CD14-positive monocyte (primary cell): ENCODE results near the gene CRACDL. TPM values are rescaled to one million over a fixed set of nuclear protein-coding genes. Genes with fewer than 3 reads are reported as not detected.

Source experiments
- DNase-seq, 3 donors: peaks; one replicate each; pipeline ENCODE4 v3.0.0-alpha.2; 2011 to 2022
- H2AFZ ChIP-seq: 2 replicates; pipeline ENCODE4 v1.6.0; 2012; ENCODE audit warnings: mild to moderate bottlenecking, low read depth, low read length, inconsistent platforms; ENCODE audit not compliant: insufficient read depth, poor library complexity, severe bottlenecking
- H3K27ac ChIP-seq, 2 donors: 1 replicate in 1 of 2; 2 replicates in 1 of 2; pipeline ENCODE4 v1.5.1; 2012 to 2013; ENCODE audit warnings: low read length in 2 of 2, control low read depth in 1 of 2, inconsistent platforms in 1 of 2, low read depth in 1 of 2, mild to moderate bottlenecking in 1 of 2
- H3K27me3 ChIP-seq, 2 donors: one replicate each; pipeline versions ENCODE4 v1.6.0 to v1.6.1; 2011 to 2013; ENCODE audit warnings: low read length in 2 of 2; ENCODE audit not compliant: control insufficient read depth in 2 of 2, insufficient read depth in 2 of 2
- H3K36me3 ChIP-seq, 2 donors: replicated peaks in 1 of 2; 1 replicate in 1 of 2; 2 replicates in 1 of 2; pipeline versions ENCODE4 v1.5.1 to v1.6.1; 2012 to 2013; ENCODE audit warnings: low read length in 2 of 2, control low read depth in 1 of 2, inconsistent platforms in 1 of 2, mild to moderate bottlenecking in 1 of 2; ENCODE audit not compliant: insufficient read depth in 2 of 2, control insufficient read depth in 1 of 2
- H3K4me1 ChIP-seq, 2 donors: 1 replicate in 1 of 2; 2 replicates in 1 of 2; pipeline versions ENCODE4 v1.5.1 to v1.6.1; 2012 to 2013; ENCODE audit warnings: low read length in 2 of 2, control low read depth in 1 of 2, inconsistent platforms in 1 of 2, mild to moderate bottlenecking in 1 of 2, moderate library complexity in 1 of 2; ENCODE audit not compliant: insufficient read depth in 2 of 2, control insufficient read depth in 1 of 2
- H3K4me2 ChIP-seq: replicated peaks from 2 replicates; pipeline ENCODE3; 2012; ENCODE audit warnings: low read length, moderate library complexity, mild to moderate bottlenecking; ENCODE audit not compliant: poor library complexity, severe bottlenecking; ENCODE audit errors: extremely low read depth
- H3K4me3 ChIP-seq, 3 experiments: fragments of 200-600 bp in 1 of 3; sonication (generic) in 1 of 3; replicated peaks in 1 of 3; 1 replicate in 2 of 3; 2 replicates in 1 of 3; pipeline ENCODE4 v1.5.1; 2011 to 2013; ENCODE audit warnings: low read length in 3 of 3, mild to moderate bottlenecking in 3 of 3, control low read depth in 2 of 3, low read depth in 2 of 3, inconsistent platforms in 1 of 3, moderate library complexity in 1 of 3
- H3K79me2 ChIP-seq: 2 replicates; pipeline ENCODE4 v1.6.0; 2012; ENCODE audit warnings: mild to moderate bottlenecking, control low read depth, inconsistent platforms, low read length, moderate library complexity; ENCODE audit not compliant: insufficient read depth
- H3K9ac ChIP-seq: 2 replicates; pipeline ENCODE4 v1.6.0; 2017; ENCODE audit warnings: low read length, mild to moderate bottlenecking; ENCODE audit not compliant: insufficient read depth, poor library complexity, severe bottlenecking
- H3K9me3 ChIP-seq, 2 donors: replicated peaks in 1 of 2; 1 replicate in 1 of 2; 2 replicates in 1 of 2; pipeline versions ENCODE4 v1.5.1 to v1.6.1; 2012 to 2013; ENCODE audit warnings: low read length in 2 of 2, control low read depth in 1 of 2; ENCODE audit not compliant: control insufficient read depth in 1 of 2, insufficient read depth in 1 of 2
- H4K20me1 ChIP-seq: 2 replicates; pipeline ENCODE4 v1.6.0; 2012; ENCODE audit warnings: mild to moderate bottlenecking, low read length, control low read depth, moderate library complexity; ENCODE audit not compliant: insufficient read depth
- H3K27ac Mint-ChIP-seq, 7 donors: one replicate each; pipeline ENCODE4 v1.8.0; 2020; ENCODE audit warnings: mild to moderate bottlenecking in 7 of 7, mixed read lengths in 7 of 7, moderate library complexity in 6 of 7, inconsistent platforms in 2 of 7
- H3K27me3 Mint-ChIP-seq, 3 donors: one replicate each; pipeline ENCODE4 v1.8.0; 2021 to 2022; ENCODE audit warnings: low read depth in 3 of 3, mild to moderate bottlenecking in 3 of 3, mixed read lengths in 3 of 3, moderate library complexity in 3 of 3, inconsistent platforms in 1 of 3
- H3K36me3 Mint-ChIP-seq, 2 donors: one replicate each; pipeline ENCODE4 v1.8.0; 2020; ENCODE audit warnings: mixed read lengths in 2 of 2, inconsistent platforms in 1 of 2, mild to moderate bottlenecking in 1 of 2
- H3K4me1 Mint-ChIP-seq: one replicate; pipeline ENCODE4 v1.8.0; 2020; ENCODE audit warnings: mild to moderate bottlenecking, mixed read lengths
- H3K4me3 Mint-ChIP-seq, 2 donors: one replicate each; pipeline ENCODE4 v1.8.0; 2020; ENCODE audit warnings: mild to moderate bottlenecking in 2 of 2, mixed read lengths in 2 of 2, moderate library complexity in 1 of 2
- H3K9me3 Mint-ChIP-seq, 7 donors: one replicate each; pipeline ENCODE4 v1.8.0; 2020 to 2022; ENCODE audit warnings: mixed read lengths in 7 of 7, mild to moderate bottlenecking in 6 of 7, moderate library complexity in 6 of 7, inconsistent platforms in 2 of 7
- WGBS: methylation state at CpG from one replicate; pipeline ENCODE4 v1.1.5; 2013; ENCODE audit warnings: missing lambda C conversion rate; ENCODE audit not compliant: insufficient coverage; 5-methylcytosine and 5-hydroxymethylcytosine counted together
- intact Hi-C, 2 donors: fragments of 100-400 bp; cut with micrococcal nuclease; formaldehyde crosslinking; loops; one replicate each; pipeline versions ENCODE4 v1.15.0 to v1.15.1; 2023
- polyA plus RNA-seq, 3 donors: library from polyadenylated mRNA; depleted of rRNA in 1 of 3; unstranded in 2 of 3; stranded (reverse) in 1 of 3; fragments of 300-500 nt in 2 of 3; fragments of >200 nt in 1 of 3; fragmentation: Illumina TruSeq in 2 of 3; gene quantifications; 1 replicate in 2 of 3; 2 replicates in 1 of 3; pipeline ENCODE4 v1.2.3, GENCODE V29; 2012 to 2021
- TF ChIP-seq, protein P1 (sequence below): fragments of 200-600 bp; IDR thresholded peaks from one replicate; pipeline ENCODE4 v1.8.0; 2022; ENCODE audit warnings: antibody characterized with exemption, mild to moderate bottlenecking

The CRACDL gene
- polyA plus RNA-seq, 3 donors = 0.12 to 0.35 (median 0.28) TPM

- H3K36me3 ChIP-seq = no peaks in the 10 kb centered on the region
- no peak overlapping the region for H3K4me2 ChIP-seq
- DNase-seq = no peak
Observed at GRCh38 chr2:98912957-98913915, 22.8 kb downstream of the CRACDL start.

DNA sequence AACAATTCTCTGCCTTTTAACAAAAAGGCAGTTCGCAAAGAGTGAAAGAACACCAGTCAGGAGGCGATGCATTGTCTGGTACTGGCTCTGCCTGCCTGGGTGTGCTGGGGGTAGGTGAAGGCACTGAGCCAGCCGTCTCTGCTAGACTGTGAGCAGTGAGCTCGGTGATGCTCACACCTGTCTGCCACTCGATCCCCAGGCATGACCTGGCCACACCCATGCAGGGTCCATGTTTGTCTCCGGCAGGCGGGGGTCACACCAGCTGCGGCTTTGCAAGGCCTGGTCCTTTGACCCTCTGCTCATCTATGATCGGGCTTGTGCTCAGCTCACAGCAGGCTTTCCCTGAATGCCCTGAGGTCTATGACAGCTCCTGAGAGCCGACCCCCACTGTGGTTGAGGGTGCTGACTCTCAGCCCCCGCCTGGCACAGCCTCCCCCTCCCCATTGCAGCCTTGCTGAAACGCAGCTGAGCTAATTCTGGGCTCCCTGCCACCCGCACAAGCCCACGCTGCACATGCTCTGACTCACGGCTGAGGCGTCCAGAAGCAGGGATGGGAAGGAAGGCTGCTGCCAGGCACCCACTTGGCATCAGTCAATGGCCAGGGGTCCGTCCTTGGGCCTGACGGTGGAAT is 23.7 kb downstream of the CRACDL start:
- H3K27ac Mint-ChIP-seq = no peak overlapping the region
- H4K20me1 ChIP-seq = no peaks in the 10 kb centered on the region
- peaks cover 0 to 7% (median 0%) of the 10 kb centered on the region in 3 donors for H3K27me3 Mint-ChIP-seq
- no peaks in the 10 kb centered on the region for H3K36me3 Mint-ChIP-seq
- 83% methylated on average over 15 of the region's 18 CpGs for WGBS
- no peaks in the 10 kb centered on the region for H3K36me3 ChIP-seq
- H2AFZ ChIP-seq = no peak overlapping the region
- H3K27me3 ChIP-seq = peaks cover 0 to 2% of the 10 kb centered on the region in 2 donors
- H3K9me3 Mint-ChIP-seq = peaks cover 0 to 3% (median 0%) of the 10 kb centered on the region in 7 donors
- no peaks in the 10 kb centered on the region for H3K9me3 ChIP-seq
- TF ChIP-seq, protein P1, sequence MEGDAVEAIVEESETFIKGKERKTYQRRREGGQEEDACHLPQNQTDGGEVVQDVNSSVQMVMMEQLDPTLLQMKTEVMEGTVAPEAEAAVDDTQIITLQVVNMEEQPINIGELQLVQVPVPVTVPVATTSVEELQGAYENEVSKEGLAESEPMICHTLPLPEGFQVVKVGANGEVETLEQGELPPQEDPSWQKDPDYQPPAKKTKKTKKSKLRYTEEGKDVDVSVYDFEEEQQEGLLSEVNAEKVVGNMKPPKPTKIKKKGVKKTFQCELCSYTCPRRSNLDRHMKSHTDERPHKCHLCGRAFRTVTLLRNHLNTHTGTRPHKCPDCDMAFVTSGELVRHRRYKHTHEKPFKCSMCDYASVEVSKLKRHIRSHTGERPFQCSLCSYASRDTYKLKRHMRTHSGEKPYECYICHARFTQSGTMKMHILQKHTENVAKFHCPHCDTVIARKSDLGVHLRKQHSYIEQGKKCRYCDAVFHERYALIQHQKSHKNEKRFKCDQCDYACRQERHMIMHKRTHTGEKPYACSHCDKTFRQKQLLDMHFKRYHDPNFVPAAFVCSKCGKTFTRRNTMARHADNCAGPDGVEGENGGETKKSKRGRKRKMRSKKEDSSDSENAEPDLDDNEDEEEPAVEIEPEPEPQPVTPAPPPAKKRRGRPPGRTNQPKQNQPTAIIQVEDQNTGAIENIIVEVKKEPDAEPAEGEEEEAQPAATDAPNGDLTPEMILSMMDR = no peak
- peaks cover 20 to 22% of the 10 kb centered on the region in 2 donors for H3K4me1 ChIP-seq
- peaks cover 29% of the 10 kb centered on the region for H3K4me1 Mint-ChIP-seq
- DNase-seq = no peak
- H3K9ac ChIP-seq = no peak overlapping the region
- H3K27ac ChIP-seq = no peak overlapping the region
- H3K4me2 ChIP-seq = no peak overlapping the region
- H3K4me3 Mint-ChIP-seq = no peak overlapping the region
- H3K4me3 ChIP-seq = no peak overlapping the region
- intact Hi-C loops = no loop called here
- no peaks in the 10 kb centered on the region for H3K79me2 ChIP-seq

More at GRCh38 chr2:98912957-98913915, 22.8 kb downstream of the CRACDL start:
- Mint-ChIP-seq H3K36me3 (no peaks in the 10 kb centered on the region), H3K4me1 (peaks cover 22% of the 10 kb centered on the region), H3K9me3 (peaks cover 0 to 3% (median 0%) of the 10 kb centered on the region in 7 donors), H3K4me3 (no peak overlapping the region), H3K27me3 (peaks cover 0 to 6% (median 0%) of the 10 kb centered on the region in 3 donors), H3K27ac (peak overlapping the region in 1 of 7 donors; percentile 3)
- H3K4me3 ChIP-seq = no peak overlapping the region
- no peaks in the 10 kb centered on the region for H3K79me2 ChIP-seq
- intact Hi-C loops = no loop called here
- 54% methylated on average over 8 of the region's 11 CpGs for WGBS
- peak overlapping the region; percentile 46 for H2AFZ ChIP-seq
- no peak overlapping the region for H3K27ac ChIP-seq
- H3K9ac ChIP-seq = no peak overlapping the region
- no peaks in the 10 kb centered on the region for H3K9me3 ChIP-seq
- peaks cover 19 to 20% of the 10 kb centered on the region in 2 donors for H3K4me1 ChIP-seq
- TF ChIP-seq, protein P1 = no peak
- H4K20me1 ChIP-seq = no peaks in the 10 kb centered on the region
- peaks cover 0 to 2% of the 10 kb centered on the region in 2 donors for H3K27me3 ChIP-seq
